ENCODE results near the gene CTNNBL1. TPM values are rescaled to one million over a fixed set of nuclear protein-coding genes. Genes with fewer than 3 reads are reported as not detected.

Gene CTNNBL1
- total and polyA plus RNA-seq, 12 donors: 42.2 to 104 (median 52.0) TPM

GRCh38 chr20:37890108-37890507, 196.3 kb downstream of the CTNNBL1 start:
- intact Hi-C loops (cut with DNase I): loop anchor here in 1 of 10 donors (10.0 kb wide), 2 partner anchors 55 to 325 kb away; no protein-coding TSS in a partner anchor
- ATAC-seq (no peak), DNase-seq (no peak)
- no peak for TF ChIP-seq CTCF (IDR thresholded peaks at IDR 0.05)
- Histone ChIP-seq H3K27ac (no peak overlapping the region), H3K36me3 (no peaks in the 10 kb centered on the region), H3K4me3 (no peak overlapping the region), H3K4me1 (peaks cover 2 to 18% (median 16%) of the 10 kb centered on the region in 9 donors), H3K9me3 (no peaks in the 10 kb centered on the region), H3K27me3 (peaks cover 0 to 23% (median 5%) of the 10 kb centered on the region in 7 donors)
- 91 to 96% methylated on average over 5 of the region's 5 CpGs for WGBS, 2 donors

GRCh38 chr20:37890643-37891042, 196.8 kb downstream of the CTNNBL1 start:
- intact Hi-C loops (cut with DNase I): loop anchor here in 1 of 10 donors (10.0 kb wide), 2 partner anchors 56 to 326 kb away; no protein-coding TSS in a partner anchor
- TF ChIP-seq CTCF (IDR thresholded peaks at IDR 0.05): no peak
- Histone ChIP-seq H3K9me3 (no peaks in the 10 kb centered on the region), H3K4me1 (peaks cover 2 to 18% (median 16%) of the 10 kb centered on the region in 9 donors), H3K27me3 (peaks cover 0 to 18% (median 0%) of the 10 kb centered on the region in 7 donors), H3K27ac (no peak overlapping the region), H3K36me3 (no peaks in the 10 kb centered on the region), H3K4me3 (no peak overlapping the region)
- WGBS, 2 donors: 85 to 86% methylated on average over 13 of the region's 13 CpGs
- DNase-seq (no peak), ATAC-seq (no peak)

GRCh38 chr20:37892001-37892400, 198.2 kb downstream of the CTNNBL1 start:
- Histone ChIP-seq H3K9me3 (no peaks in the 10 kb centered on the region), H3K4me3 (no peak overlapping the region), H3K4me1 (peaks cover 0 to 15% (median 6%) of the 10 kb centered on the region in 9 donors), H3K27ac (no peak overlapping the region), H3K36me3 (no peaks in the 10 kb centered on the region), H3K27me3 (peaks cover 0 to 11% (median 0%) of the 10 kb centered on the region in 7 donors)
- no peak for TF ChIP-seq CTCF (IDR thresholded peaks at IDR 0.05)
- intact Hi-C loops (cut with DNase I): loop anchor here in 1 of 10 donors (10.0 kb wide), 2 partner anchors 57 to 327 kb away; no protein-coding TSS in a partner anchor
- WGBS, 2 donors: 58 to 67% methylated on average over 9 of the region's 9 CpGs
- ATAC-seq (no peak), DNase-seq (no peak)

- Histone ChIP-seq H3K36me3 (no peaks in the 10 kb centered on the region), H3K4me3 (no peak overlapping the region), H3K4me1 (peaks cover 0 to 18% (median 12%) of the 10 kb centered on the region in 9 donors), H3K9me3 (no peaks in the 10 kb centered on the region), H3K27ac (no peak overlapping the region), H3K27me3 (peaks cover 0 to 4% (median 0%) of the 10 kb centered on the region in 7 donors)
- no peak for TF ChIP-seq CTCF (IDR thresholded peaks at IDR 0.05)
- WGBS, 2 donors: 84 to 87% methylated on average over 5 of the region's 5 CpGs
- no peak for DNase-seq
- ATAC-seq: no peak
- intact Hi-C loops (cut with DNase I): loop anchor here in 1 of 10 donors (10.0 kb wide), 2 partner anchors 59 to 329 kb away; no protein-coding TSS in a partner anchor
Measured at GRCh38 chr20:37893566-37894241, 199.9 kb downstream of the CTNNBL1 start.

Data from heart right ventricle (tissue), 16 donors.